Smooth muscle cell of the brain vasculature (primary cell): ENCODE measurements around the gene NR2F6.

ENCODE experiments used
- DNase-seq: peaks from one replicate; pipeline ENCODE4 v3.0.0-alpha.2; 2012; ENCODE audit warnings: low read depth, low spot score

NR2F6 gene

GRCh38 chr19:17263712-17264640 is 18.3 kb upstream of the NR2F6 start:
- DNase-seq, result no peak

DNA sequence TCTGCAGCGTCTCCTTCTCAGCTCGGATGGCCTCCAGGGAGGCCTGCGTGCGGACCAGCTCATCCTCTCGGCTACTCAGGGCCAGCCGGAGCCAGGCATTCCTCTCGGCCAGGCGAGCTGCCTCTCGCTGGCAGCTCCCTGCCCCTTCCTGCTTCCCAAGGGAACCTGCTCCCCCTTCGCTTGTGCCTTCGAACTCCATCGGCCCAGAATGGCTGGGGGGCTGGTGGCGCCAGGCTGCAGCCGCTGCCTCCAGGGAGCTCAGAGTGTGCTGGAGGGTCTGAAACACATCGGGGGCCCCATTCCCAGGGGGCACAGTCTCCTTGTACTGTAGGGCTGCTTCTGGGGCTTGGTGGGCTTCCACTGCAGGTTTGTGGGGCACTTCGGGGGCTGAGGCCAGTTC is 16.8 kb upstream of the NR2F6 start:
- DNase-seq, result no peak

GRCh38 chr19:17260842-17261325 is 15.2 kb upstream of the NR2F6 start:
- peak; percentile 26 for DNase-seq

GRCh38 chr19:17259934-17260333 is 14.2 kb upstream of the NR2F6 start:
- no peak for DNase-seq

- no peak for DNase-seq
Observed at GRCh38 chr19:17259118-17259780, 13.5 kb upstream of the NR2F6 start.

GRCh38 chr19:17256130-17256529 is 10.4 kb upstream of the NR2F6 start:
- DNase-seq, result no peak

DNA sequence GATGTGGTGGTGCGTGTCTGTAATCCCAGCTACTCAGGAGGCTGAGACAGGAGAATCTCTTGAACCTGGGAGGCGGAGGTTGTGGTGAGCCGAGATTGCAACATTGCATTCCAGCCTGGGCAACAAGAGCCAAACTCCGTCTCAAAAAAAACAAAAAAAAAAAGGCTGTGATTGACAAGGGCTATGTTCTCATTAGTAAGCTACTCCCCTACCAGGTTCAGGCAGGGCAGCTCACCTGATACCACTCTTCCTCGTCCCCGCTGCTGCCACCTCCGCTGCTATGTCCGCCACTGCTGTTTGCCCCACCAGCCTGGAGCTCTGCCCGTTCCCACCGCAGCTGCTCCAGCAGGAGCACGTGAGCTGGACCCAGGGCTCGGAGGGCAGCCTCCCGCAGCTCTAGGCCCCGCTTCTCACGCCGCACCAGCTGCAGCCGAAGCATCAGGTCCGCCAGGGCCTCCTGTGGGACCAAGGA is 9.5 kb upstream of the NR2F6 start:
- no peak for DNase-seq

- no peak for DNase-seq
Observed at GRCh38 chr19:17254636-17255035, 8.9 kb upstream of the NR2F6 start.

GRCh38 chr19:17249887-17250548 is 4.3 kb upstream of the NR2F6 start:
- no peak for DNase-seq

DNA sequence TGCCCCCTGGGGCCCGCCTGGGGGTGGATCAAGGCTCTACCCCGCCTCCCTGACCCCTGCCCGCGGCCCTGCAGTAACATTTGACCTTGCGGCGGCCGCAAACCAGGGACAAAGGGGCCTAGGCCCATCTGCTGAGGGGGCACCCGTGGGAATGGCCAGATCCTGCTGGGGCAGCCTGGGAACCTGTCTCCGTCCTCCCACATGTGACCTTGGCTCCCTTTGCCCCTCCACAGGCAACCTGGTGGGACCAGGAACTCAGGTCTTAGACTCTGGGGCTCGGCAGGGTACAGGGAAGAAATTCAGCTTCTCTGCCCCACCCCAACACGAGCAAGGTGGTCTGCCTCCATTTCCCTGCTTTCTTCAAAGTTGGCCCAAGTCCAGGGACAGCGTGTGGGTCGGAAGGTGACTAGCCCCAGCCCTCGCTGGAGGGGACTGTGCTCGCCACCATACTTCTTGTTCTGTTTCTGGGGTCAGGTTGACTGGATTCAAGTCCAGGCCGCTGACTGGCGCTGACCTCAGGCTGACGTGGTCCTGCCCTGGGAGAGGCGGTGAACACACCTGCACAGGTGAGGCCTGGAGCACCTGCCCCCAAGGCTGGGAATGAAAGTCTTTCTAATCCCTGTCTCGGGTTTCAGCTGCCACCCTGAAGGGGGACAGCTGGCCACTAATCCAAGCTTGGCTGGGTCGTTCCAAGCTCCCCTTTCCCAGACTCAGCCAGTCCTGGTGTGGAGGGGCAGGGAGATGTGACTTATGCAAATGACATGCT is 2.5 kb upstream of the NR2F6 start:
- DNase-seq, result no peak

- DNase-seq, result no peak
Observed at GRCh38 chr19:17246681-17247425, 1.1 kb upstream of the NR2F6 start.

GRCh38 chr19:17244618-17245534 is 843 bp downstream of the NR2F6 start:
- no peak for DNase-seq

GRCh38 chr19:17243830-17244617 is 1.7 kb downstream of the NR2F6 start:
- DNase-seq, result no peak

- no peak for DNase-seq
Observed at GRCh38 chr19:17243211-17243829, 2.4 kb downstream of the NR2F6 start.

DNA sequence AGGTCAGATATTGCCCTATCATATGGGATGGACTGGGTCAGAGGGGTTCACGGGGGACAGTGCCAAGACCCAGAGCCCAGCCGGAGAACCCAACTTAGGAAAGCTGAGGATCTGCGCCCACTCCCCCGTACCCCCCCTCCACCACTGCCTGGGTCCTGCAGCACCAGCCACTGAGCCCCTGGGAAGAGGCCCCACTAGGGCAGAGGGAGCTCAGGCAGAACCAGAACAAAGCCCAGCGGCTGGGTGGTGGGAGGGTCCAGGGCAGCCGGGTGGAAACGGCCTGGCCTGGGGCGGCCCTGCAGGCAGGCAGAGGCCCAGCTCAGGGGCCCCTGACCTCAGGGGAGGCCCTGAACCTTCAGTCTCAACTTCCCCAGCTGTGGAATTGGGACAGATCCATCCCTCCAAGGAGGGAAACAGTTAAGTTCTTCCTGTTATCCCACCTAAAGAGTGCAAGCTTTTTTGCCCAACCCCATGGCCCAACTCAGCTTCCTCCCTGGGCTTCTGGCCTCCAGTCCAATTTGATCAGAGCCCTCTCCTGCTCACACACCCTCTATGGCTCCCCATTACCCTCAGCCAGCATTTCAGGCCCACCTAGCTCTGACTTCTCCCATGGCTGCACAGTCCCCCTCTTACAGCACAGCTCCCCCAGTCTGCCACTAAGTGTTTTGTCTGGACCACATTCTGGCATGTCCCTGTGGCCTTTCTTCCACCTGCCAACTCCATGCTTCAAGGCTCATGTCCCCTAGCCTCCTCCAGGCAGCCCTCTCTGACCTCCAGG is 3.1 kb downstream of the NR2F6 start:
- no peak for DNase-seq

DNA sequence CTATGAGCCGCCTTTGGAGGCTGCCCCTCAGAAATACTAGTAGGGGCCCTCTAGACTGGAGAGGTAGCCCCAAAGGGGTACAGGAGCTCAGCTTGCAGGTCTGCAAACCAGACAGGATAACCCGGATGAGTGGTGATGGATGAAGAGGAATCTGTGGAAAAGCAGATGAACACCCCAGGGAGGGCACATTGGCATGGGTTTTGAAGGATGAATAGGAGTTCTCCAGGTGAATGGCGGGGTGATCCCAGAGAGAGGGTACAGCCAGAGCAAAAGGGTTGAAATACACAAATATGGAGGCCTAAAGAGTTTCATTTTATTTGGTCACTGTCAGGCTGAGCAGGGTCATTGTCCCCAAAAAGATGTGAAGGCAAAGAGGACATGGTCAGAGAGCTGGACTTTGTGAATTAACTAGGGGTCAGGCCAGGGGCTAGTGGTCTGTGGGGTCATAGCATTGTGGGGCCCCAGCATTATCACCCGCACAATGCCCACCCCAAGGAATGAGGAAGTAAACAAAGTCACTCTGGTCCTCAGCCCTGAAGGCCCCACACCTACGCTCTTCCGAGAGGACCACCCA is 4.8 kb downstream of the NR2F6 start:
- DNase-seq, result no peak

GRCh38 chr19:17240062-17240752 is 5.5 kb downstream of the NR2F6 start:
- DNase-seq, result no peak
